ENCODE data around the gene EEIG1.

The EEIG1 gene

DNA sequence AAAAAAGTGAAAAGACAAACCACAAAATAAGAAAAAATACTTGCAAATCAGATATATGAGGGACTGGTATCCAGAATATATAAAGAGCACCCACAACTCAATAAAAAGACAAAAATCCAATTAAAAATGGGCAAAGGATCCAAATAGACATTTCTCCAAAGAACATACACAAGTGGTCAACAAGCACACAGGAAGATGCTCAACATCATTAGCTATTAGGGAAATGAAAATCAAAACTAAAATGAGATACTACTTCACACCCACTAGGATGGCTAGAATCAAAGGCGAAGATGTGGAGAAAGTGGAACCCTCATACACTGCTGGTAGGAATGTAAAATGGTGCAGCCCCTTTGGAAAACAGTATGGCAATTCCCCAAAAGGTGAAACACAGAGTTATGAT lies 22.1 kb downstream of the EEIG1 start:
- no peak for DNase-seq

GRCh38 chr9:127955294-127956015 lies 25.3 kb downstream of the EEIG1 start:
- DNase-seq, result peak; percentile 87

- DNase-seq, result no peak
Measured at GRCh38 chr9:127954831-127955293, 25.9 kb downstream of the EEIG1 start.

- DNase-seq, result no peak
Measured at GRCh38 chr9:127953768-127954505, 26.9 kb downstream of the EEIG1 start.

- no peak for DNase-seq
Measured at GRCh38 chr9:127953154-127953553, 27.6 kb downstream of the EEIG1 start.

GRCh38 chr9:127950513-127951289 lies 30.1 kb downstream of the EEIG1 start:
- no peak for DNase-seq

DNA sequence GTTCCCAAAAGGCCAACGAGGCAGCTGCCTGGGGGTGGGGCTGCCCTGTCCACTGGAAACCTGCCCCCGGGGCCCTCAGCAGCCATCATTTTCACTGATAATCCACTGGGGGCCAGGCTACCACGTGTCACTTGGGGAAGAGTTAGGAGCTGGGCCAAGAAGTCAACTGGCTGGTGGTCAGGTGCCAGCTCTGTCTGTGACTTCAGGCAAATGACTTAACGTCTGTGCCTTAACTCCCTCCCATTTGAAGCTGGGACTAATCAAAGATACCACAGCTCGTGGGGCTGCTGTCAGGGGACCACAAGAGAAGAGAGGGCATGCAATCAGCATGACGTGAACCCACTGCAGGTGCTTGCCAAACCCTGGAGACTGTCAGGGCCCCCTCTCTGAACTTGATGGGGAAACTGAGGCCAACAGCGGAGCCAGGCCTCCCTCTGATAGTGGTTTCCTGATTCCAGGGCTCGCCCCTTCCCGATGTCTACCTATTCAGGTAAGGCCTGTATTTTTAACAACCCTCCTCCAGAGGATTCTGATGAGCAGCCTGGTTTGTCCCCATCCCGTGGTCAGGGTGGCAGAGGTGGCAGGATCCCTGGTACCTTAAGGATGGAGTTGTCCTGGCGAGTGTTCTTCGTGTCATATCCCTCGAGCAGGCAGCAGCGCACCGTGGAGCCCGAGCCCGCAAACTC lies 30.8 kb downstream of the EEIG1 start:
- no peak for DNase-seq

GRCh38 chr9:127947841-127948710 lies 32.7 kb downstream of the EEIG1 start:
- DNase-seq, result no peak

GRCh38 chr9:127946728-127947127 lies 34.1 kb downstream of the EEIG1 start:
- no peak for DNase-seq

GRCh38 chr9:127945942-127946341 lies 34.8 kb downstream of the EEIG1 start:
- DNase-seq, result no peak

- DNase-seq, result no peak
Measured at GRCh38 chr9:127945338-127945737, 35.5 kb downstream of the EEIG1 start.

DNA sequence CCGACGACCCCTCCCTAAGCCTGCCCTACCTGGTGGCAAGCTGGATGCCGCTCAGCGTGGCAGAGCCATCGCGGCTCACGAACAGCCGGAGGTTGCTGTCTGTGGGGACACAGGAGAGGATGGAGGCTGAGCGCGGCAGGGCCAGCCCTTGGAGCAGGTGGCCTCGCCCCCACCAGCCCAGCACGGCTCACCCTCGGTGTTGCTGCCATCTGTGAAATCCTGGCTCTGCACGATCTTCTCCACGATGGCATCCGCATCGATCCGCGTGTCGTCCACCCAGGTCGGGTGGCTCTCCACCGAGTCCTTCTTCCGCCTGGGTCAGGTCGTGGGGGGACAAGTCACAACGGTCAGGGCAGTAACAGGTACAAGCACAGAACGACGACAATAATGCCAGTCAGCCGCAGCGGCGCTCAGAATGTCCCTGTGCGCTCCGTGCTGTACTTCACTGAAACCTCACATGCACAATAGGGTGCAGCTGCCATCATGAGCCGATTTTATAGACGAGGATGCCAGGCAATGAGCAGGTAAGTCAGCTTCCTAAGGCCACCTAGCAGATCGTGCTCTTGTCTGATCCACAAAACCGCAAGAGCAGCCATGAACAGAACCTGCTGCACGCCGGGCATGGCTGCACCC lies 36.1 kb downstream of the EEIG1 start:
- DNase-seq, result no peak

DNA sequence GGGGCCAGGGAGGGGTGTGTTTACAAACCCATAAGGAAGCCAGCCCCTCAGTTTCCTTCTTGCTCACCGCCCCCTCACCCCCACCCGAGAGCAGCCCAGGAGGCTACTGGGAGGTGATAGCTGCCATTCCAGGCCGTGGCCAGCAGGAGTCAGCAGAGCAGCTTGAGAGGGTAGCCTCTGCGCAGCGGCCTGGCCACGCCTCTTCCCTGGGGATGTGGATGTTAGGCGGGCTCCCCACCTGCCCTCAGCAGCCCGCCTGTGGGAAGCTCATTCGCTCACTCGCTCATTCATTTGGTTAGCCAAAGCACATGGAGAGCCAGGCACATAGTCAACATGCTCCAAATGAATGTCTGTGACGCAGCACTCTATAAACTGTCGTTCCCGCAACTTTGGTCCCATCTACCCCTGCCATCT lies 37.1 kb downstream of the EEIG1 start:
- peak; percentile 73 for DNase-seq

DNA sequence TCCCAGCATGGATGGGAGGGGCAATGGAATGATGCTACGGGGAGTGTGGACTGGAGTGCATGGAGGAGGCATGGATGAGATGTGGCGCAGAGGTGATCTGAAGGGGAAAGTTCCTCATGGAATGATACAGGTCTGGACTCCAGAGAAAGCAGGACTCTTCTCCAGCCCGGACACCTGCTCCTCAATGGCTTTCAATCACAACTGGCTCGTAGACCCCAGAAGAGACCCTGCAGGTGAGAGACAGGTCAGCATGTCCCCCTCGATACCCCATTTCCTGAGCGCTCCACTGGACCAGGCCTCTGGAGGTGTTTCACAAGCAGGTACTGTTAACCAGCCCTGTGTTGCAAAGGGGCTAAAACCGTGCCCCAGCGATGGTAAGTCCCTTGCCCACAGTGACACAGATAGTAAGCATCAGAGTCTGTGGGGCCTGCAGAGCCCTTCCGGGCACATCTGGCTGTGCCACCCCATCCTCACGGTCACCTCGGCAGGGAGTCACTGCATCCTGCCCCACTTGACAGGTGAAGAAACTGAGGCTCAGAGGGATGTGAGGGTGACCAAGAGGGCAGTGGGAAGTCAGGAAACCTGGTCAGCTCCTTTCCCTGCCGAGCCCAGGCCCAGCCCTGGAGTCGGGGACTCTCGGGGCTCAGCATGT lies 37.7 kb downstream of the EEIG1 start:
- no peak for DNase-seq

GRCh38 chr9:127942216-127943010 lies 38.4 kb downstream of the EEIG1 start:
- DNase-seq, result peak; percentile 21

DNA sequence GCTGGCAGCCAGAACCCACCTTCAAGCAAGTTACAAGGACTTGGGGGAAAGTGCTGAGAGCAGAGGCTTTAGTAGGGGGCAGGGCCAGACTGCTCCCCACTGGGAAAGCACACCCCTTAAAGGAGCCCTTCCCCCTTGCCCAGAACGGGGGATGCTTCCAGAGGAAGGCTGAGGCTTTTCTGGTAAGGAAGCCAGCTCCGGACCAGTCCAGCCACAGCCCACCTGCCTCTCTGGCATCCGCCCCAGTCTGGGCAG lies 38.9 kb downstream of the EEIG1 start:
- no peak for DNase-seq

GRCh38 chr9:127941062-127941960 lies 39.5 kb downstream of the EEIG1 start:
- no peak for DNase-seq

DNA sequence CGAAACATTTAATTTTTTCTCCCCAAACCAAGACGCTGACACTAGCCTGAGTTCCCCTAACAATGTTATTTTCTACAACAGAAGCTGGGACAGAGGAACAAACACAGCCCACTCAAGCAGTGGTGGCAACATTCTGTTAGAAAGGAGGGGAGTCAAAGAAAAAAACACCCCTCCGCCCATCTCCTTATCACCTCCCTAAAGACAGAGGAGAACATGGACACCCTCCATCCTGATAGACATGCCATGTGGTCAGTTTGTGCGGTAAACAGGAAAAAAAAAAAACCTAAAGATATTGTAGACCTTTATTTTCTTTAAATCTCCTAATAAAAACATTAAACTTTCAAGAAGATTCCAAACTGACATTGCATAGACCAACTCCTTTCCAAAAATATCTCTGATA lies 40.2 kb downstream of the EEIG1 start:
- DNase-seq, result no peak

DNA sequence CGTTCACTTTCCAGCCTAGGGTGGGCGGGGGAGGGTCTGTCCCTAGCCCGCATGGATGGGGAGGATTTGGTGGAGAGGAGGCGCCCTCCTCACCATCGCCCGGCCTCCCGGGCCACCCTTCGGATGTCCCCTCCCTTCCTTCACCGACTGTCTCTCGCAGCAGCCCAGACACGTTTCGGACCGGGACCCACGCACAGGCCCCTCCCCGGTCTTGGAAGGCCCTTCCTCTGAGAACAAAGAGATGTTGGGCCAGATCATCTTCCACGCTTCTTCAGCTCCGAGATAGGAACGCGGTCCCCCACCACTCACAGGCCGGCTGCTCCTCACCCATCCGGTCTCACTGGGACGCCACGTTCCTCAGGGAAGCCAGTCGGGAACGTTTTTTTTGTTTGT lies 42.5 kb downstream of the EEIG1 start:
- DNase-seq, result no peak
